Measurements from ENCODE around the gene BNIP1. TPM values are rescaled to one million over a fixed set of nuclear protein-coding genes. Genes with fewer than 3 reads are reported as not detected.

BNIP1 gene
- total and polyA plus RNA-seq, 2 of the 4 experiments (the other 2 are of a cell fraction), result 24.3 to 35.3 TPM

DNA sequence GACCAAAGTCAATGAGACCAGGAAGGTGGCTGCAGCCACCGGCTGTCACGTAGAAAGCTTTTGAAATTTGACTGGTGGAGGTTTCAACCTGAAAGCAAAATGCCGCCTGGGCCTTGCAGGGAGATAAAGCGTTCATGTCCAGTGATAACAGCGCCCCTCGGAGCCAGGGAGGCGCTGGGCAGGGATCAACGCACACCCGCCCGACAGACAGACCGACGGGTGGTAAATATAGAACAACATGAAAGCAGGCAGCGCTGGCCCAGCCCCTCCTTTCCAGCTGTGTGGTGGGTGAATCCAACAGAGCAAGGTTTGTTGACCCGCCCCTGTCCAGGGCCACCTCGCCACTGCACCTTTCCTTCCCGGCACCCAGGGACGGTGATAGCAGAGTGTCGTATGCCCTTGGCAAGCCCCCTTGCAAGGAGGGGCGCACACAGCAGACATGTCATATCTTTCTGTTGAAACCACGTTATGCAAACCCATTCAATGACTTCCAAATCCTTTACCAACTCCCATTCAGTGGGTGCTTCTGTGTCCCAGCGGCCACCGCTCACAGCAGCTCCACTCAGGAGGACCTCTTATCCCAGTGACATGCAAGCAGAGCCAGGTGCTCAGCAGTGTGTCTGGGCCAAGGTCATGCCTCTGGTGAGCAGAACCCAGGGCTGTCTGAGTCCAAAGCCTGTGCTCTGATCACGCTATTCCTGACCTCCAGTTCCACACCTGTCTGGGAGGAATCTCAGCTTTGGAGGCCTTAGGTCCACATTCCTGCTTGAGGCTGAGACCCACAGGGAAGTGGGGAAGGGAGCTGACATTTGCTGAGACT is 52.0 kb downstream of the BNIP1 start:
- Histone ChIP-seq H3K4me2 (ENCODE audit: low read depth, low read length) (no peak overlapping the region), H3K14ac (replicated peaks; ENCODE audit: low read depth, low read length) (no peak overlapping the region), H2AK5ac (ENCODE audit: low read depth, low read length) (no peak overlapping the region), H2AK9ac (replicated peaks; ENCODE audit: low read depth, low read length, poor library complexity) (no peak overlapping the region), H2BK15ac (ENCODE audit: low read depth, low read length) (no peak overlapping the region), H3K9ac (ENCODE audit: low read depth, low read length) (no peak overlapping the region), H3K23ac (ENCODE audit: low read depth, low read length) (no peak overlapping the region; the same call in 1 of the 2 replicates), H3K79me1 (ENCODE audit: low read depth in 1 of 2, low read length in 2 of 2) (no peaks in the 10 kb centered on the region), H3K9me3 (ENCODE audit: control insufficient read depth, insufficient read depth, low read length) (peaks cover 10% of the 10 kb centered on the region), H4K5ac (ENCODE audit: low read depth, low read length) (no peak overlapping the region), H2BK5ac (ENCODE audit: low read depth, low read length, poor library complexity, severe bottlenecking) (no peak overlapping the region), H3K56ac (ENCODE audit: extremely low read depth, insufficient read depth, low read length) (no peak overlapping the region), H4K91ac (ENCODE audit: insufficient read depth, low read depth, low read length) (no peak overlapping the region), H3K27ac (ENCODE audit: insufficient read depth, low read length) (no peak overlapping the region), H4K8ac (ENCODE audit: low read depth in 2 of 2, low read length in 2 of 2) (no peak overlapping the region), H3K4me3 (ENCODE audit: insufficient read depth, low read depth, low read length) (no peak overlapping the region), H3K18ac (ENCODE audit: low read depth, low read length) (no peak overlapping the region), H3K36me3 (ENCODE audit: control insufficient read depth, insufficient read depth, low read length) (no peaks in the 10 kb centered on the region), H3K9me1 (ENCODE audit: insufficient read depth, low read length) (no peaks in the 10 kb centered on the region), H3K4me1 (ENCODE audit: control insufficient read depth, insufficient read depth, low read length) (no peaks in the 10 kb centered on the region), H2AFZ (replicated peaks; ENCODE audit: low read length, poor library complexity) (no peak overlapping the region), H4K20me1 (ENCODE audit: insufficient read depth, low read length) (no peaks in the 10 kb centered on the region), H3K4ac (ENCODE audit: low read depth, low read length) (no peak overlapping the region), H3K27me3 (ENCODE audit: control insufficient read depth, insufficient read depth, low read length) (peaks cover 54% of the 10 kb centered on the region), H2BK20ac (ENCODE audit: low read depth, low read length) (no peak overlapping the region), H2BK120ac (ENCODE audit: low read depth, low read length) (no peak overlapping the region)
- POLR2A ChIA-PET (ENCODE audit: unreplicated experiment), result no interaction called here
- no peak for DNase-seq
- dilution Hi-C loops (cut with HindIII; ENCODE audit: low sequenced_read_pairs, unreplicated experiment) (no loop called here), intact Hi-C loops (cut with micrococcal nuclease) (no loop called here), in situ Hi-C loops (cut with MboI; ENCODE audit: low sequenced_read_pairs) (no loop called here)
- no TSS peak for BruUV-seq (replicated peaks)
- no peak for ATAC-seq (ENCODE audit: low read depth)
- 50% methylated on average over 16 of the region's 23 CpGs; no CpG with 5 or more reads in 1 of the 2 experiments for WGBS, 2 experiments (ENCODE audit: extremely low coverage in 2 of 2, insufficient read length in 1 of 2)
- CTCF ChIA-PET, result no interaction called here
- TF ChIP-seq, protein P1, sequence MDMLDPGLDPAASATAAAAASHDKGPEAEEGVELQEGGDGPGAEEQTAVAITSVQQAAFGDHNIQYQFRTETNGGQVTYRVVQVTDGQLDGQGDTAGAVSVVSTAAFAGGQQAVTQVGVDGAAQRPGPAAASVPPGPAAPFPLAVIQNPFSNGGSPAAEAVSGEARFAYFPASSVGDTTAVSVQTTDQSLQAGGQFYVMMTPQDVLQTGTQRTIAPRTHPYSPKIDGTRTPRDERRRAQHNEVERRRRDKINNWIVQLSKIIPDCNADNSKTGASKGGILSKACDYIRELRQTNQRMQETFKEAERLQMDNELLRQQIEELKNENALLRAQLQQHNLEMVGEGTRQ (IDR thresholded peaks at IDR 0.05; ENCODE audit: low read depth, low read length), result no peak
- no peak for TF ChIP-seq MAFK (IDR thresholded peaks at IDR 0.05; ENCODE audit: low read depth, low read length)
- TF ChIP-seq CHD1 (IDR thresholded peaks at IDR 0.05; ENCODE audit: low read depth, low read length), result no peak
- TF ChIP-seq MAZ (IDR thresholded peaks at IDR 0.05; ENCODE audit: borderline replicate concordance, low read depth, low read length), result no peak
- TF ChIP-seq, protein P2, sequence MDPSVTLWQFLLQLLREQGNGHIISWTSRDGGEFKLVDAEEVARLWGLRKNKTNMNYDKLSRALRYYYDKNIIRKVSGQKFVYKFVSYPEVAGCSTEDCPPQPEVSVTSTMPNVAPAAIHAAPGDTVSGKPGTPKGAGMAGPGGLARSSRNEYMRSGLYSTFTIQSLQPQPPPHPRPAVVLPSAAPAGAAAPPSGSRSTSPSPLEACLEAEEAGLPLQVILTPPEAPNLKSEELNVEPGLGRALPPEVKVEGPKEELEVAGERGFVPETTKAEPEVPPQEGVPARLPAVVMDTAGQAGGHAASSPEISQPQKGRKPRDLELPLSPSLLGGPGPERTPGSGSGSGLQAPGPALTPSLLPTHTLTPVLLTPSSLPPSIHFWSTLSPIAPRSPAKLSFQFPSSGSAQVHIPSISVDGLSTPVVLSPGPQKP (IDR thresholded peaks at IDR 0.05; ENCODE audit: borderline replicate concordance, low read depth, low read length), result no peak
- no peak for TF ChIP-seq SMC3 (IDR thresholded peaks at IDR 0.05; ENCODE audit: low read depth, low read length)
- no peak for TF ChIP-seq RAD21 (IDR thresholded peaks at IDR 0.05; ENCODE audit: low read length)
- TF ChIP-seq RFX5 (IDR thresholded peaks at IDR 0.05; ENCODE audit: low read depth, low read length), result no peak
- TF ChIP-seq POLR2A (IDR thresholded peaks at IDR 0.05; ENCODE audit: low read depth, low read length), result no peak
- no peak for TF ChIP-seq MXI1 (IDR thresholded peaks at IDR 0.05; ENCODE audit: borderline replicate concordance, low read depth, low read length)
- no peak for TF ChIP-seq CEBPB (IDR thresholded peaks at IDR 0.05; ENCODE audit: low read depth, low read length)
- TF ChIP-seq NFE2L2 (IDR thresholded peaks at IDR 0.05; ENCODE audit: low read depth, low read length), result no peak
- no peak for TF ChIP-seq RCOR1 (IDR thresholded peaks at IDR 0.05; ENCODE audit: insufficient replicate concordance, low read length)
- no peak for TF ChIP-seq BHLHE40 (IDR thresholded peaks at IDR 0.05; ENCODE audit: low read depth, low read length)
